SIG-M5 (cell line): ENCODE results near the gene RTN4IP1.

ENCODE experiments used
- DNase-seq: peaks from one replicate; lab custom pipeline; 2025; lab: John Stamatoyannopoulos, UW

The RTN4IP1 gene

GRCh38 chr6:106629103-106629858 is at the start of gene RTN4IP1, which contains the start of gene QRSL1:
Gene RTN4IP1, minus strand, starts transcription at chr6:106629498. Its CDS starts 477 bp downstream, at chr6:106629021.
Gene QRSL1, plus strand, starts transcription at chr6:106629578. Its CDS starts 104 bp downstream, at chr6:106629682.
- DNase-seq = peak; percentile 71

- DNase-seq = no peak
Measured at GRCh38 chr6:106677282-106677681, 48.0 kb upstream of the RTN4IP1 start.

GRCh38 chr6:106674541-106675229 is 45.4 kb upstream of the RTN4IP1 start:
- DNase-seq = no peak

- no peak for DNase-seq
Measured at GRCh38 chr6:106671651-106672050, 42.4 kb upstream of the RTN4IP1 start.

- no peak for DNase-seq
Measured at GRCh38 chr6:106670236-106670635, 40.9 kb upstream of the RTN4IP1 start.

GRCh38 chr6:106667022-106667402 is 37.7 kb upstream of the RTN4IP1 start:
- DNase-seq = no peak

GRCh38 chr6:106666282-106667021 is 37.2 kb upstream of the RTN4IP1 start:
- DNase-seq = no peak

GRCh38 chr6:106662458-106662857 is 33.2 kb upstream of the RTN4IP1 start:
- DNase-seq = no peak

GRCh38 chr6:106659859-106660258 is 30.6 kb upstream of the RTN4IP1 start:
- no peak for DNase-seq

- DNase-seq = no peak
Measured at GRCh38 chr6:106658469-106658868, 29.2 kb upstream of the RTN4IP1 start.

GRCh38 chr6:106648651-106649308 is 19.5 kb upstream of the RTN4IP1 start:
- no peak for DNase-seq

GRCh38 chr6:106643061-106643460 is 13.8 kb upstream of the RTN4IP1 start:
- no peak for DNase-seq

GRCh38 chr6:106642476-106642875 is 13.2 kb upstream of the RTN4IP1 start:
- DNase-seq = no peak

GRCh38 chr6:106639812-106640211 is 10.5 kb upstream of the RTN4IP1 start:
- no peak for DNase-seq

GRCh38 chr6:106637717-106638341 is 8.5 kb upstream of the RTN4IP1 start:
- DNase-seq = no peak

- DNase-seq = no peak
Measured at GRCh38 chr6:106637051-106637716, 7.9 kb upstream of the RTN4IP1 start.

GRCh38 chr6:106634565-106634964 is 5.3 kb upstream of the RTN4IP1 start:
- DNase-seq = no peak

- no peak for DNase-seq
Measured at GRCh38 chr6:106631346-106631745, 2.0 kb upstream of the RTN4IP1 start.

GRCh38 chr6:106630366-106630765 is 1.1 kb upstream of the RTN4IP1 start:
- DNase-seq = no peak

GRCh38 chr6:106629859-106630163 is 513 bp upstream of the RTN4IP1 start:
- no peak for DNase-seq

GRCh38 chr6:106628658-106629102 is 618 bp downstream of the RTN4IP1 start:
- no peak for DNase-seq
